Neural crest cell (in vitro differentiated cells): ENCODE data around the gene SLC39A9. TPM values are rescaled to one million over a fixed set of nuclear protein-coding genes. Genes with fewer than 3 reads are reported as not detected.

Experiments
- DNase-seq: peaks from one replicate; pipeline ENCODE4 v3.0.0; 2021; ENCODE audit warnings: low read depth, mixed read lengths, low spot score
- H3K27ac Mint-ChIP-seq: one replicate; pipeline ENCODE4 v1.8.0; 2021; ENCODE audit warnings: mild to moderate bottlenecking, mixed read lengths; ENCODE audit not compliant: unreplicated experiment
- H3K27me3 Mint-ChIP-seq: 2 replicates; pipeline ENCODE4 v1.8.0; 2021; ENCODE audit warnings: low read depth, mild to moderate bottlenecking, mixed read lengths
- H3K36me3 Mint-ChIP-seq: 2 replicates; pipeline ENCODE4 v1.8.0; 2021; ENCODE audit warnings: low read depth, mild to moderate bottlenecking, mixed read lengths
- H3K4me1 Mint-ChIP-seq: 2 replicates; pipeline ENCODE4 v1.8.0; 2021; ENCODE audit warnings: mixed read lengths
- H3K4me3 Mint-ChIP-seq: one replicate; pipeline ENCODE4 v1.8.0; 2021; ENCODE audit warnings: mild to moderate bottlenecking, mixed read lengths
- H3K9me3 Mint-ChIP-seq: 2 replicates; pipeline ENCODE4 v1.8.0; 2021; ENCODE audit warnings: mixed read lengths
- total RNA-seq: library from RNA; stranded (reverse); gene quantifications from 2 replicates; pipeline ENCODE4 v1.2.1, GENCODE V29; 2021
- TF ChIP-seq, protein P1 (sequence below): fragments of 200-600 bp; sonication (generic); conservative IDR thresholded peaks from 2 replicates; pipeline ENCODE4 v1.5.0; 2021; ENCODE audit warnings: antibody characterized with exemption, mild to moderate bottlenecking

SLC39A9 gene
- total RNA-seq, 1 donor from 2014 or later, result 53.4 TPM

DNA sequence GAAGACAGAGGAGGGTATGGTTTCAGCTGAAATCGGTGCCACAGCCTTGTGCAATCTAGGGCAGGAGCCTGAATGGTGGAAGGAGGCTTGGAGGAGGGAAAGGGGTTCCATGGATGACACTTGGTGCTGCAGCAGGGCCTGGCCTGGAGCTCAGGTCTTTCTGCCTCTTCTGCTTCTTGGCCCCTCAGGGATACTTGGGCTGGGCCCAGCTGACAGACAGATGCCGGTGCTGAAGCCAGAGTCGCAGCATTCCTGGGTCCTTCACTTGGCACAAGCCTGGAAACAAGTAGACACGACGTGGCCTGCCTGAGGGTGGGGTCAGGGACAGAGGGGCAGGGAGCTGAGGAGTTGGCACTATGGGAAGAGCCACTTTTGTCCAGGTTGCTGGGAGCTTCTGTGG is 81.6 kb downstream of the SLC39A9 start:
- peaks cover 50% of the 10 kb centered on the region for H3K27me3 Mint-ChIP-seq
- no peak for DNase-seq
- H3K4me3 Mint-ChIP-seq, result no peak overlapping the region
- TF ChIP-seq, protein P1, sequence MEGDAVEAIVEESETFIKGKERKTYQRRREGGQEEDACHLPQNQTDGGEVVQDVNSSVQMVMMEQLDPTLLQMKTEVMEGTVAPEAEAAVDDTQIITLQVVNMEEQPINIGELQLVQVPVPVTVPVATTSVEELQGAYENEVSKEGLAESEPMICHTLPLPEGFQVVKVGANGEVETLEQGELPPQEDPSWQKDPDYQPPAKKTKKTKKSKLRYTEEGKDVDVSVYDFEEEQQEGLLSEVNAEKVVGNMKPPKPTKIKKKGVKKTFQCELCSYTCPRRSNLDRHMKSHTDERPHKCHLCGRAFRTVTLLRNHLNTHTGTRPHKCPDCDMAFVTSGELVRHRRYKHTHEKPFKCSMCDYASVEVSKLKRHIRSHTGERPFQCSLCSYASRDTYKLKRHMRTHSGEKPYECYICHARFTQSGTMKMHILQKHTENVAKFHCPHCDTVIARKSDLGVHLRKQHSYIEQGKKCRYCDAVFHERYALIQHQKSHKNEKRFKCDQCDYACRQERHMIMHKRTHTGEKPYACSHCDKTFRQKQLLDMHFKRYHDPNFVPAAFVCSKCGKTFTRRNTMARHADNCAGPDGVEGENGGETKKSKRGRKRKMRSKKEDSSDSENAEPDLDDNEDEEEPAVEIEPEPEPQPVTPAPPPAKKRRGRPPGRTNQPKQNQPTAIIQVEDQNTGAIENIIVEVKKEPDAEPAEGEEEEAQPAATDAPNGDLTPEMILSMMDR, result no peak
- H3K4me1 Mint-ChIP-seq, result peaks cover 3% of the 10 kb centered on the region
- peaks cover 3% of the 10 kb centered on the region for H3K9me3 Mint-ChIP-seq
- H3K36me3 Mint-ChIP-seq, result no peaks in the 10 kb centered on the region
- no peak overlapping the region for H3K27ac Mint-ChIP-seq

DNA sequence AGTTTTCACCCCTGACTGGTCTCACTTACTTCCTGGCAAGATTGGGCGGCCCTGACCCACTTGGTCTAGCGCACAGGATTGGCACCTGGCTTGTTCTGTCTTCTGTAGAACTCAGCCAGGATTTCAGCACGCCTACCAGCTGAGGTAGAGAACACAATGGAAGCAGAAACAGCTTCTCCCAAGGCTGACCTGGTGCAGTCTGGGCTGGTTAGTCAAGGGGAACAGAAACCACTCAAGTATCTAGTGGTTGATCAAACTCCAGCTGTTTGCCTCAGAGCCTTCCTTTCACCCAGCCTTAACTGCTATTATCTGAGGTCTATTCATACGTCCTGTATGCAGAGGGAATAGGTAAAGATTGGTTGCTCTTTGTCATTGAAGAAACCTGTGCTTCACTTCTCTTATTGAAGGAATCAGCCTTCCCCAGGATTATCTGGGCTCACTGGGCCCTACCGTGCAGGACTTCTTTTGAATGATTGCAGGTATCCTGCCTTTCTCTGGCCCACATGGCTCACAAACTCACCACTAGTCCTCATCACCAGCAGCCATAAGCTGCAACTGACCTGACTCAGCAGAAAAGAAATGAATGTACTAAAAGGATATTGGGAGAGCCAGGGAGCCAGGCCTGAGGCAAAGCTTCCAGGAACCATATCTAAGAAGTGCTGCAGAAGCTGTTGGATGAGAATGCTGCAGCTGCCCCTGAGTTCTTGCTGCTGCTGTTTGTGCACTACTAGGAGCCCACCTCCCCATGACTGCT is 83.5 kb downstream of the SLC39A9 start:
- TF ChIP-seq, protein P1, result no peak
- Mint-ChIP-seq H3K4me1 (peaks cover 3% of the 10 kb centered on the region), H3K27me3 (peaks cover 67% of the 10 kb centered on the region), H3K36me3 (no peaks in the 10 kb centered on the region), H3K9me3 (no peaks in the 10 kb centered on the region), H3K27ac (no peak overlapping the region), H3K4me3 (no peak overlapping the region)
- DNase-seq, result no peak

DNA sequence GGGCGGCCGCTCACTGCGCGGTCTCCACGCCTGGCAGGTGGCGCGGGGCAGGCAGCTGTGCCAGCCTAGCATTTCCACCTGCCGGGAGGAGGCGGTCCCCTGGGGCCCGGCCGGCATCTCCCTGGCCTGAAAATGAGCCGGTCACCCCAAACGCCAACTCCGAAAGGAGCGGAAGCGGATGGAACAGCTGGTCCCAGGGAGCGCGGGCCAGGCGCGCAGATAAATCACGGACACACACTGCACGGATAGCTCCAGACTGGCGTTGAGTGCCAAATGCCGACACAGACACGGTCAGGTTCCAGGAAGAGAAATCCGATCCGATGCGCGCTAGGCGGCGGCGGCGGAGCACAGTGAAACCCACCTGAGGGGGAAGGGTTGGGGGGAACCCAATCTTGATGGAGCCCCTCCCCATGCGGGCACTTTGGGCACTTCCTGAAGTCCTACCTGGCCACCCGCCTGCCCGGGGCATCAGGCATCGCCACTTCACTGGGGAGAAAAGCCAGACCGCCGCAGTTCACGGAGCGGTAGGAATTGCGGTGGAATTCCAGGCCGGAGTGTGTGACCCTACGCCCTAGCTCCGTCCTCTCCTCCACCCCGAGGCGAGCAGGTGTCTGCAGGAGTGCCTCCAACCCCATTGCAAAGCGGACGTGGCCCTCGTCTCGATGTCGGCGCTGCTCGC is 85.4 kb downstream of the SLC39A9 start:
- peaks cover 78% of the 10 kb centered on the region for H3K27me3 Mint-ChIP-seq
- no peak for DNase-seq
- TF ChIP-seq, protein P1, result no peak
- peak overlapping the region; percentile 74 for H3K4me3 Mint-ChIP-seq
- no peaks in the 10 kb centered on the region for H3K36me3 Mint-ChIP-seq
- H3K27ac Mint-ChIP-seq, result no peak overlapping the region
- H3K4me1 Mint-ChIP-seq, result peaks cover 10% of the 10 kb centered on the region
- no peaks in the 10 kb centered on the region for H3K9me3 Mint-ChIP-seq

DNA sequence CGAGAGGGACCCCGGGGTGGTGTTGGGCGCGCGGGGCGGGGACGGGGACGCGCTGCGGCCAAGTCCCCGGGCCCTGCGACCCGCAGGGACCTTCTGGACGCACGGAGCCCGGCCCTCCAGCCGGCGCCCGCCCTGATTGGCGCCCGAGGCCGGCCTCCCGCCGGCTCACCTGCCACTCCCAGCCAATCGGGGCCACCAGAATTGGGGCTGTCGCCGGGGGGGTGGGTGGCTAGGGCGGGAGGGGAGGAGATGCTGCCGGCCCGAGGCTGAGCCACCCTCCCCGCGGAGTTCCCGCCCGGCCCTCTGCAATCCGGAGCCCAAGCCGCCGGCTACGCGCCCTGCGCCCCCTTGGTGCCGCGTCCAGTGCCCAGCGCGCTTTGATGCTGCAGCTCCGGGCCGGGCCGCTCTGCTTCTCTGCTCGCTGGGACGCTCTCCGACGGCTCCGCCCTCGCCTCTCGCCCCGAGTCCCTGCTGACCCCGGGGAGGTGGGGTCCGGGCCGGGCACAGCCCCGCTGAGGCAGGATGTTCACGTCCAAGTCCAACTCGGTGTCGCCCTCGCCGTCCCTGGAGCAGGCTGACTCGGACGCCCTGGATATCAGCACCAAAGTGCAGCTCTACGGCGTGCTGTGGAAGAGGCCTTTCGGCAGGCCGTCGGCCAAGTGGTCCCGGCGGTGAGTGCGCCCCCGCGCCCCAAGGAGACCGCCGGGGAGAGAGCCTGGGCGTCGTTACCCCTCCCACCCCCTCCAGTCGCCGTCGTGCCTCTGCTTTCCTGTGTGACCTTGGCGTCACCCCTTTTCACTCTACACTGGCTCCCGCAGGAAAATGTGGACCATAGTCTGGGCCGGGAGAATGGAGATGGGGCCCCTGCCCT is 86.2 kb downstream of the SLC39A9 start, which contains the start of gene PLEKHD1:
Gene PLEKHD1, plus strand, starts transcription at position 285 of the 871 bp plus-strand sequence. Its CDS starts 238 bp downstream, at position 523.
- Mint-ChIP-seq H3K9me3 (no peaks in the 10 kb centered on the region), H3K4me1 (peaks cover 10% of the 10 kb centered on the region), H3K4me3 (peak within 1 kb of the TSS; percentile 74), H3K27me3 (peaks cover 73% of the 10 kb centered on the region), H3K27ac (no peak within 1 kb of the TSS), H3K36me3 (no peaks in the 10 kb centered on the region)
- TF ChIP-seq, protein P1, result no peak
- DNase-seq, result peak; percentile 9

DNA sequence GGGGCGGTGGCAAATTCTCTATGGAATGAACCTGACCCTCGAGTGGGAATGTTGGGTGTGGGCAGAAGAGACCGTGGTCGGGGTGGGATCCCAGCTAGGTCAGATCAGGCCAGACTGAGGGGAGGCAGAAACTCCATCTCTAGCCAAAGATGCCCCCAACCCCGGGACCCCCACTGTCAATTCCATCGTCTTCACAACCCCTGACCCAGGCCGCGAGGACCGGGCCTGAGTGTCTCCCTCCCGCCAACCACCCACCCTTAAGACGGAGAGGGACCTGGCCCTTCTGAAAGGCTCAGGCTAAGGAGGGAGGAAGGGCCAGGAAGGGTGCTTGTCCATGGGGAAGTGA is 86.8 kb downstream of the SLC39A9 start:
- H3K36me3 Mint-ChIP-seq, result no peaks in the 10 kb centered on the region
- TF ChIP-seq, protein P1, result no peak
- no peaks in the 10 kb centered on the region for H3K9me3 Mint-ChIP-seq
- no peak for DNase-seq
- H3K4me1 Mint-ChIP-seq, result peaks cover 10% of the 10 kb centered on the region
- H3K27ac Mint-ChIP-seq, result no peak overlapping the region
- peaks cover 70% of the 10 kb centered on the region for H3K27me3 Mint-ChIP-seq
- no peak overlapping the region for H3K4me3 Mint-ChIP-seq
